GM18951 (cell line): ENCODE measurements around the gene PNLIPRP3.

Experiments
- POLR2A ChIP-seq: IDR thresholded peaks from 4 replicates; pipeline ENCODE4 v1.6.1; 2011; ENCODE audit warnings: mild to moderate bottlenecking; ENCODE audit not compliant: insufficient read length, insufficient read depth; ENCODE audit errors: extremely low read depth
- in situ Hi-C: fragments of 300-500 bp; cut with MboI; formaldehyde crosslinking; loops from one replicate; pipeline ENCODE4 v1.12.0; 2022; ENCODE audit warnings: low sequenced_read_pairs, mixed read lengths, inconsistent platforms; ENCODE audit not compliant: unreplicated experiment

PNLIPRP3 gene

GRCh38 chr10:116489460-116489859 lies 61.8 kb downstream of the PNLIPRP3 start:
- in situ Hi-C loops = no loop called here
- TF ChIP-seq POLR2A = no peak

- no peak for TF ChIP-seq POLR2A
- in situ Hi-C loops = no loop called here
Observed at GRCh38 chr10:116490028-116490662, 62.5 kb downstream of the PNLIPRP3 start.

- in situ Hi-C loops = no loop called here
- TF ChIP-seq POLR2A = no peak
Observed at GRCh38 chr10:116504786-116505185, 77.1 kb downstream of the PNLIPRP3 start.

GRCh38 chr10:116510565-116510964 lies 82.9 kb downstream of the PNLIPRP3 start:
- in situ Hi-C loops = no loop called here
- no peak for TF ChIP-seq POLR2A

- no peak for TF ChIP-seq POLR2A
- in situ Hi-C loops = no loop called here
Observed at GRCh38 chr10:116511365-116511764, 83.7 kb downstream of the PNLIPRP3 start.

- no peak for TF ChIP-seq POLR2A
- in situ Hi-C loops = no loop called here
Observed at GRCh38 chr10:116521424-116522290, 94.0 kb downstream of the PNLIPRP3 start.

GRCh38 chr10:116522803-116523381 lies 95.2 kb downstream of the PNLIPRP3 start:
- TF ChIP-seq POLR2A = no peak
- in situ Hi-C loops = no loop called here

- TF ChIP-seq POLR2A = no peak
- in situ Hi-C loops = no loop called here
Observed at GRCh38 chr10:116524736-116525135, 97.1 kb downstream of the PNLIPRP3 start.

- TF ChIP-seq POLR2A = no peak
- in situ Hi-C loops = no loop called here
Observed at GRCh38 chr10:116526219-116526618, 98.6 kb downstream of the PNLIPRP3 start.
